ENCODE data around the gene ATAD3A.

- TF ChIP-seq CTCF (IDR thresholded peaks at IDR 0.05; ENCODE audit: poor library complexity), result no peak
- no peak for TF ChIP-seq EZH2 (IDR thresholded peaks at IDR 0.05; ENCODE audit: borderline replicate concordance)
- no peak for TF ChIP-seq EZH2phosphoT487 (IDR thresholded peaks at IDR 0.05; ENCODE audit: low read depth, severe bottlenecking, unreplicated experiment)
Measured at GRCh38 chr1:1545946-1546737, 34.2 kb downstream of the ATAD3A start.

Data from hepatocyte (in vitro differentiated cells).